ENCODE measurements around the gene NOD2.

NOD2 gene

GRCh38 chr16:50692999-50693781 lies at the start of gene NOD2:
Gene NOD2 (plus strand): TSS chr16:50693606. CDS start chr16:50699496, 5,890 bp downstream.
- TF ChIP-seq GATA2 (IDR thresholded peaks at IDR 0.05; ENCODE audit: low read depth, low read length), result no peak
- no peak for TF ChIP-seq GATA3 (IDR thresholded peaks at IDR 0.05; ENCODE audit: low read depth, low read length)

- TF ChIP-seq GATA2 (IDR thresholded peaks at IDR 0.05; ENCODE audit: low read depth, low read length) (no peak), GATA3 (IDR thresholded peaks at IDR 0.05; ENCODE audit: low read depth, low read length) (no peak)
These were observed 49.2 kb upstream of the NOD2 start for GRCh38 chr16:50644245-50644644.

GRCh38 chr16:50644729-50645128 lies 48.7 kb upstream of the NOD2 start:
- TF ChIP-seq GATA2 (IDR thresholded peaks at IDR 0.05; ENCODE audit: low read depth, low read length) (no peak), GATA3 (IDR thresholded peaks at IDR 0.05; ENCODE audit: low read depth, low read length) (no peak)

- TF ChIP-seq GATA2 (IDR thresholded peaks at IDR 0.05; ENCODE audit: low read depth, low read length) (no peak), GATA3 (IDR thresholded peaks at IDR 0.05; ENCODE audit: low read depth, low read length) (no peak)
These were observed 47.7 kb upstream of the NOD2 start for GRCh38 chr16:50645563-50646220.

DNA sequence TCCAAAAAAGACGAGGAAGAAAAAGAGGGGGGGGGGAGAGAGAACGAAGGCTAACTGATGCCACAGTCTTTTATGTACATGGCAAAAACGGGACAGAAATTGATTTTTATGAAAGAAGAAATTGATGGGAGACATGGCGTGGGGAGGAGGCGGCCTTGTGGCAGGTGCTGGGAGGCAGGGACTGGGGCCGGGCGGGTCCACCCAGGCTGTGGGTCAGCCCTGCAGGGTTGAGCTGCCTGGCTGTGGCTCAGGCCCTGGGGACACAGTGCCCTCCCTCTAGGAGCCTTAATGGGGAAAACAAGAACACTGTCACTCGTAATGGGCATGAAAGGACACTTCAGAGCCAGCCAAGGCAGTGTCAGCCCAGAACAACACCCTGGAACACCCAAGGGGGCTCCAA lies 47.1 kb upstream of the NOD2 start:
- no peak for TF ChIP-seq GATA2 (IDR thresholded peaks at IDR 0.05; ENCODE audit: low read depth, low read length)
- no peak for TF ChIP-seq GATA3 (IDR thresholded peaks at IDR 0.05; ENCODE audit: low read depth, low read length)

DNA sequence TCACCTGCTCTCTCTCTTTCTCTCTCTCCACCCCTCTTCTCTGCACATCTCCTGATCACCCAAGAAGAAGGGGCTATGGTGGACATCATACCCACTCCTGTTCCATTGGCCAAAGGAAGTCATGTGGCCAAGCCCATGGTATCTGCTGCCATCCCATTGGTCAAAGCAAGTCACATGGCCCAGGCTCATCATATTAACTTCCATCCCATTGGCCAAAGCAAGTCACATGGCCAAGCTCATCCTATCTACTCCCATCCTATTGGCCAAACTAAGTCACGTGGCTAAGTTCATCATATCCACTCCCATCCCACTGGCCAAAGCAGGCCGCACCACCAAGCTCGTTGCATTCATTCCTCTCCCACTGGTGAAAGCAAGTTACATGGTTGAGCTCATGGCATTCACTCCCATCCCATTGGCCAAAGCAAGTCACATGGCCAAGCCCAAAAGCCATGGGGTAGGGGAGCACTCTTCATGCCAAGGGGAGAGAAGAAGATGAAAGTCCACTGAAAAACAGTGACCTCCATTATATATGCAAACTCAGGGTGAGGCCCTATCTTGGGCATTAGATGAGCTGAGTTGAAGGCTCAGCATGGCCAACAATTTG lies 41.5 kb upstream of the NOD2 start:
- TF ChIP-seq GATA3 (IDR thresholded peaks at IDR 0.05; ENCODE audit: low read depth, low read length) (no peak), GATA2 (IDR thresholded peaks at IDR 0.05; ENCODE audit: low read depth, low read length) (no peak)

- TF ChIP-seq GATA3 (IDR thresholded peaks at IDR 0.05; ENCODE audit: low read depth, low read length), result no peak
- TF ChIP-seq GATA2 (IDR thresholded peaks at IDR 0.05; ENCODE audit: low read depth, low read length), result no peak
These were observed 40.5 kb upstream of the NOD2 start for GRCh38 chr16:50652836-50653425.

DNA sequence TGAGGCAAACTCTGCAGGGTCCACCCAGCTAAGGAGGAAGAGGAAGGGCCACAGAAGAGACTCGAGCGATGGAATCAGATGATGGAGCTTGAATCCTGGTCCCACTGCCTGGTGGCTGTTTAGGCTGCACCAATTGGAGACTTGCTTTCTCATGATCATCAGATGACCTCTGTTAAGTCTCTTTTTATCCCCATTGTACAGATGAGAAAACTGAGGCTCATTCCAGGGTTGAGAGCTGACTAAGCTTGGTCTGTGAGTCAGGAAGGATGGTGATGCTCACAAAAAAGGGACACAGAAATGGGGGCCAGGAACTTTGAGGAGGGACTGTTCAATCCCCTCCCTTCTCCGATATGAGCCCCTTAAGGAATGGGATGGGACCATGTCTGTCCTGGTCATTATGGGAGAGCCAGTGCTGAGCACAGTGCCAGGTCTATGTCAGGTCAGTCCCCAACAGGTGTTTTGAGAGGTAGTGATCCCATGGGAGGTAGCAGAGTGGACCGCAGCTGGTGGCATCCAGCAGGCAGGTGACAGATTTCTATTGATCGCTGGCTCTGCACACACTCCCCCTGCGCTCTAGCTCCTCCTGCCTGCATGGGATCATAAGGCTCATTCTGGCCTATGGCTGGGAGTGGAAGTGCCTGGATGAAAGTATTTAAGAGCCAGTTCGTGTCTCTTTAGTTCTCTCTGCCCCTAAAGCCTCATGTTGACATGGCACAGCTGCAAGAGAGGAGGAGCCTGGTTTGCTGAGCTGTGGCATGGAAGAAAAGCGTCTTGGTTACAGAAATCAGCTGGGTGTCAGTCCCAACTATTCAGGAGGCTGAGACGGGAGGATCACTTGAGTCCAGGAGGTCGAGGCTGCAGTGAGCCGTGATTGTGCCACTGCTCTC lies 39.5 kb upstream of the NOD2 start:
- TF ChIP-seq GATA3 (IDR thresholded peaks at IDR 0.05; ENCODE audit: low read depth, low read length) (no peak), GATA2 (IDR thresholded peaks at IDR 0.05; ENCODE audit: low read depth, low read length) (no peak)

DNA sequence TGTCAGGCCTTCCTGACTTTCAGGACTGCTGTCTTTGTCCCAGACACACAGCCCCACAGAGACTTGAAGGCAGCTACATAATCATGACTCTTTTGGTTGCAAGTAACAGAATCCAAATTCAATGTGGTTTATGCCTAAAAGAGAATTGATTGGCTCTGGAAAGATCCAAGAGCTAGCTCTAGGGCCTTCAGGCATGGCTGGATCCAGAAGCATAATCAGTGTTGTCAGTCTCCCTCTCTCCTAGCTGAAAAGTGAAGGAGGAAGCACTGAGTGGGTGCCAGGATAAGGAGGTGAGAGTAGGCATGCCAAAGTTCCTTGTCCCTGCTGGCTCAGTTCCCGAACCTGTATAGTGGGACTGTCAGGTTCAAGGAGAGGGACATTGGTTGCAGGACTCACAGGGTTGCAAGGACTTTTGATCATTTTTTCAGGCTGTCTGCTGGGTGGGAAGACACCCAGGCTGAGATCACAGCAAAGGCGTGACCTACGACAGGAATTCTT lies 37.8 kb upstream of the NOD2 start:
- no peak for TF ChIP-seq GATA3 (IDR thresholded peaks at IDR 0.05; ENCODE audit: low read depth, low read length)
- no peak for TF ChIP-seq GATA2 (IDR thresholded peaks at IDR 0.05; ENCODE audit: low read depth, low read length)

- TF ChIP-seq GATA2 (IDR thresholded peaks at IDR 0.05; ENCODE audit: low read depth, low read length) (no peak), GATA3 (IDR thresholded peaks at IDR 0.05; ENCODE audit: low read depth, low read length) (no peak)
These were observed 36.2 kb upstream of the NOD2 start for GRCh38 chr16:50657241-50657640.

- TF ChIP-seq GATA3 (IDR thresholded peaks at IDR 0.05; ENCODE audit: low read depth, low read length) (no peak), GATA2 (IDR thresholded peaks at IDR 0.05; ENCODE audit: low read depth, low read length) (no peak)
These were observed 33.6 kb upstream of the NOD2 start for GRCh38 chr16:50659806-50660205.

DNA sequence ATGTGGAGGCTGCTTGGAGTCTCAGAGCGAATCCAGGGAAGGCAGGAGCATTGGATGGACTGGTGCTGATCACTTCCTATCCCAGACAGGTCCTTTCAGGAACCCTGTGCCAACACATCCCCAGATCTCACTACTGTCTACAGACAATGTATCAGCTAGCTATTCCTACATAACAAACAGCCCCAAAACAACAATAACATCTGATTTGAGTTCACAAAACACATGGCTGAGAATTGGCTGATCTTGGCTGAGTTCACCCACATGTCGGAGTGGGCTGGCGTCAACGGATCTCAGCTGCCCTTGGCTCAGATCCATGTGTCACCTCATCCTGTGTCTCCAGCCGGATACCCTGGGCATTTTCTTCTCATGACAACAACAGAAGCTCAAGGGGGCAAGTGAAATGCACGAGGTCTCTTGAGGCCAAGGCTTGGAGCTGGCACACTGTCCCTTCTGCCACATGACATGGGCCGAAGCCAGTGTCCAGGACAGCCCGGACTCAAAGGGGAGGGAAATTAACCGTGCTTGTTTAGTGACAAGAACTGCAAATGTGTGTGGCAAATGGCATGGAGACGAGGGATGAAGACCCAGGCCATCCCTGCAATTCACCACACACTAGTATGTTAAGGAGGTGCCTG lies 31.0 kb upstream of the NOD2 start:
- TF ChIP-seq GATA2 (IDR thresholded peaks at IDR 0.05; ENCODE audit: low read depth, low read length) (no peak), GATA3 (IDR thresholded peaks at IDR 0.05; ENCODE audit: low read depth, low read length) (no peak)

DNA sequence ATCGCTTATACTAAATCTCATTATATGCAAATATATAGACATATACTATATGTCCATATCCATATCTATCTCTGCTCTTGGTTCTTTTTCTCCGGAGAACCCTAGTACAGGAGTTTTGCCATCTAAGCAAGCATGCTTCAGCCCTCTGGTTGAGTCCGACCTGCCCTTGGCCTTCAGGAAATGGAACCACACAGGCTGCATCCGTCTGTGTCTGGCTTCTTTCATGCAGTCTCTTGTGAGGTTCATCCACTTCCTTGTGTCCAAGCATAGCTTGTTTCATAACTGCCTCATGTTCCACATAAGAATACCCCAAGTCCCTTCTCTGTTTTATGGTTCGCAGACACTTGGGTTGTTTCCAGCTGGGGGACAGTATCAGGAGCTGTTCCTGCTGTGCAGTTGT lies 29.1 kb upstream of the NOD2 start:
- TF ChIP-seq GATA2 (IDR thresholded peaks at IDR 0.05; ENCODE audit: low read depth, low read length), result no peak
- no peak for TF ChIP-seq GATA3 (IDR thresholded peaks at IDR 0.05; ENCODE audit: low read depth, low read length)

Data from SH-SY5Y (cell line).